Measurements from ENCODE around the gene AGBL3. TPM values are rescaled to one million over a fixed set of nuclear protein-coding genes. Genes with fewer than 3 reads are reported as not detected.
"Not testable (repeated sequence)": the region's sequence is repeated elsewhere in the genome, so short reads cannot be mapped to it uniquely, and the experiment has no call there.

Gene AGBL3
- total and polyA plus RNA-seq, 4 donors, result 0.67 to 3.1 (median 1.8) TPM

- H3K4me1 ChIP-seq (ENCODE audit: control insufficient read depth in 4 of 4, insufficient read depth in 4 of 4, low read length in 3 of 4); H3K27ac ChIP-seq (ENCODE audit: low read depth in 1 of 2, low read length in 2 of 2); H3K36me3 ChIP-seq (ENCODE audit: control insufficient read depth in 4 of 4, insufficient read depth in 3 of 4, low read depth in 1 of 4, low read length in 3 of 4); H3K4me3 ChIP-seq (ENCODE audit: low read depth in 1 of 3, low read length in 3 of 3); DNase-seq (ENCODE audit: low spot score); H3K27me3 ChIP-seq (ENCODE audit: control insufficient read depth in 4 of 4, insufficient read depth in 4 of 4, low read length in 3 of 4); H3K9ac ChIP-seq (ENCODE audit: low read depth in 1 of 2, low read length in 2 of 2); H3K9me3 ChIP-seq (ENCODE audit: control insufficient read depth in 4 of 4, low read length in 3 of 4): not testable (repeated sequence)
- WGBS, result 94% methylated on average over 12 of the region's 12 CpGs
Measured at GRCh38 chr7:135067017-135067416, 80.7 kb downstream of the AGBL3 start.

GRCh38 chr7:135074096-135074495, 87.8 kb downstream of the AGBL3 start:
- no peak for TF ChIP-seq ATF3 (IDR thresholded peaks at IDR 0.05)
- no peak for DNase-seq (ENCODE audit: low spot score)
- no peaks in the 10 kb centered on the region for H3K36me3 ChIP-seq (ENCODE audit: control insufficient read depth in 4 of 4, insufficient read depth in 3 of 4, low read depth in 1 of 4, low read length in 3 of 4)
- H3K27me3 ChIP-seq (ENCODE audit: control insufficient read depth in 4 of 4, insufficient read depth in 4 of 4, low read length in 3 of 4), result no peaks in the 10 kb centered on the region
- no peaks in the 10 kb centered on the region for H3K4me1 ChIP-seq (ENCODE audit: control insufficient read depth in 4 of 4, insufficient read depth in 4 of 4, low read length in 3 of 4)
- H3K9ac ChIP-seq (ENCODE audit: low read depth in 1 of 2, low read length in 2 of 2), result no peak overlapping the region
- H3K9me3 ChIP-seq (ENCODE audit: control insufficient read depth in 4 of 4, low read length in 3 of 4), result no peaks in the 10 kb centered on the region
- H3K4me3 ChIP-seq (ENCODE audit: low read depth in 1 of 3, low read length in 3 of 3), result no peak overlapping the region
- WGBS, result 97% methylated on average over 1 of the region's 1 CpG
- H3K27ac ChIP-seq (ENCODE audit: low read depth in 1 of 2, low read length in 2 of 2), result no peak overlapping the region

- Histone ChIP-seq H3K4me3 (ENCODE audit: low read depth in 1 of 3, low read length in 3 of 3) (no peak overlapping the region), H3K36me3 (ENCODE audit: control insufficient read depth in 4 of 4, insufficient read depth in 3 of 4, low read depth in 1 of 4, low read length in 3 of 4) (no peaks in the 10 kb centered on the region), H3K4me1 (ENCODE audit: control insufficient read depth in 4 of 4, insufficient read depth in 4 of 4, low read length in 3 of 4) (no peaks in the 10 kb centered on the region), H3K27me3 (ENCODE audit: control insufficient read depth in 4 of 4, insufficient read depth in 4 of 4, low read length in 3 of 4) (no peaks in the 10 kb centered on the region), H3K9me3 (ENCODE audit: control insufficient read depth in 4 of 4, low read length in 3 of 4) (no peaks in the 10 kb centered on the region), H3K27ac (ENCODE audit: low read depth in 1 of 2, low read length in 2 of 2) (no peak overlapping the region), H3K9ac (ENCODE audit: low read depth in 1 of 2, low read length in 2 of 2) (no peak overlapping the region)
- DNase-seq (ENCODE audit: low spot score), result no peak
- TF ChIP-seq HNF4A (conservative IDR thresholded peaks at IDR 0.05), result no peak
- TF ChIP-seq RXRA (IDR thresholded peaks at IDR 0.05), result no peak
- no peak for TF ChIP-seq FOXA1 (IDR thresholded peaks at IDR 0.05)
- TF ChIP-seq GABPA (IDR thresholded peaks at IDR 0.05 in 1 of 2, conservative IDR thresholded peaks at IDR 0.05 in 1 of 2), result no peak
- TF ChIP-seq NR2F2 (IDR thresholded peaks at IDR 0.05), result no peak
- TF ChIP-seq ZBTB33 (IDR thresholded peaks at IDR 0.05), result no peak
- TF ChIP-seq CTCF (IDR thresholded peaks at IDR 0.05; ENCODE audit: low read depth, low read length, missing input control), result no peak
- TF ChIP-seq TAF1 (conservative IDR thresholded peaks at IDR 0.05), result no peak
- TF ChIP-seq ATF3 (IDR thresholded peaks at IDR 0.05), result no peak
- no peak for TF ChIP-seq FOXA2 (IDR thresholded peaks at IDR 0.05)
- no peak for TF ChIP-seq REST (IDR thresholded peaks at IDR 0.05)
- TF ChIP-seq SP1 (IDR thresholded peaks at IDR 0.05), result no peak
- TF ChIP-seq JUND (IDR thresholded peaks at IDR 0.05), result no peak
- no peak for TF ChIP-seq HNF4G (IDR thresholded peaks at IDR 0.05)
- no peak for TF ChIP-seq YY1 (IDR thresholded peaks at IDR 0.05)
- 7% methylated on average over 1 of the region's 1 CpG for WGBS
Measured at GRCh38 chr7:135074531-135074930, 88.2 kb downstream of the AGBL3 start.

Data from liver (tissue), 9 donors.